Epidermal melanocyte (primary cell): Measurements from ENCODE around the gene NXT2.
"Not testable (repeated sequence)": the region's sequence is repeated elsewhere in the genome, so short reads cannot be mapped to it uniquely, and the experiment has no call there.

Experiments used
- DNase-seq: peaks from one replicate; pipeline ENCODE4 v3.0.0; 2011; ENCODE audit warnings: low spot score; ENCODE audit not compliant: insufficient read length

The NXT2 gene

DNA sequence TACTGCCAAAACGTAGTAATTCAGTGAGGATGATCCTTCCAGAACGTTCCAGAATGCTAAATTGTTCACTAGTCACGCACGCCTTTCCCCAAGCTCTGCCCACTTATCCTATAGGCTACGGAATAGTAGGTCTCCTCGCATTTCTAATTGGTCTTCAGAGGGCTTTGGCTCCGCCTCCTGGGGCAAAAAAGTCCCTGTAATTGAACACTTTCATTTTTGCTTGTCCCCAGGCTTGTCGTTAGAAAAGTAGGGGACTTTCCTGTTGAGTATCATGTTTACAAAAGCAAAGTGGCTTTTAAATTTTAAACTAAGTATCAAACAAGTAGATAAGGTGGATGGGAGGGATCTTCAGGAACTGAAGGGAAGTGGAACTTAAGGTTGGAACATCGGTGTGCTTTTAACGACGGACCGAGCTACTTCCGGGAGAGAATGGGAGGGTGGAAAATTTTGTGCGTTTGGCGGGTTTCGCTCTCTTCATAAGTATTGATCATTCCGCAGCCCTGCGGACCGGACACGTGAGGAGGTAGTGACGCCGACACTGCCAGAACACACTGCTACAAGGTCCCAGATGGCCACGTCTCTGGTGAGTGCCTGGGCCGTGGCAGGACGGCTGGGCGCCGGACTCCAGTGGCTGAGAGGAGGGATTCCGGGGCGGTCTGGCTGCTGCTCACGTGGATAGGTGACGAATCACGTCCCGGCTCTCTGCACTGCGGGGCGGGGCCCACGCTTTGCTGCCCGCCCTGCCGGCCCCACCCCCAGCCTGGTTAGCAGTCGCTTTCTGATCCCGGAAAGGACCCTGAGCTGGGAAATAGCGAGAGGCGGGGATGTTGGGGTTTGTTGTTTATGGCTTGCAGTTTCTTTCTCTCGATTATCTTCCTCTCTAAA is at the start of gene NXT2:
Gene NXT2, plus strand, starts transcription at position 406 of the 885 bp plus-strand sequence. Its CDS starts 163 bp downstream, at position 569.
- DNase-seq, result peak; percentile 50

DNA sequence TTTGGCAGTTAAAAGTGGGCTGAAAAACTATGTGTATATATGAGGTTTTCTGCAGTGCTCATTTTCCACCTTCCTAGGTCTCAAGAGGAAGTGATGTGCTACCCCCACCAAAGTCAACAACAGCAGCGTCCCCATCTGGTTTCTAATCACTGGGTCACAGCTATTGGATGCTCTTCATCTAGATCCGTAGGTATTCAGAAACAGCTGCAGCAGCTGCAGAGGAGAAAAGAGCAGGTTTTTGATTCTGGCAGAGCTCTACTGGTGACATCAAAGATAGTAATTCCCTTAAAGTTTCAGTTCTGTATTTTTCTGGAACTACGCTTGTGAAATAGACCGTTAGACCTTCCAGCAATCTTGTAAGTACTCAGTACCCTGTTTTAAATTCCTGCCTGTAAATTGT is 49.0 kb upstream of the NXT2 start:
- no peak for DNase-seq

DNA sequence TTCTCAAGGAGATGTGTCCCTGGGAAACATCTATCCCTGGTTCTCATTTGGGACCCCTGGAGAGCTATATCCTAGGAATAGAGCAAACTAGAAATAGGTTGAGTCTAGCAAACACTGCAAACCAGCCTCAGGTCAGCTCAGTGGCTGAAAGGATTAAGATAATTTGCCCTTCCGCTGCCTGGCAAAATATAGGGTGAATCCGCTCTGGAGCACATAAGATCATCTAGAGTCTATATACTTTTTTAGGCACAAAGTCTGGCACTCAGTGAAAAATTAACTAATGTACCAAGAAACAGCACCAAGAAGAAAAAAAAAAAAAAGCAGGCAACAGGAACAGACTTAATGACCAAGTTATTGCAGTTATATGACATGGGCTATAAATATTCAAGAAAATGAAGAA is 47.5 kb upstream of the NXT2 start:
- no peak for DNase-seq

DNA sequence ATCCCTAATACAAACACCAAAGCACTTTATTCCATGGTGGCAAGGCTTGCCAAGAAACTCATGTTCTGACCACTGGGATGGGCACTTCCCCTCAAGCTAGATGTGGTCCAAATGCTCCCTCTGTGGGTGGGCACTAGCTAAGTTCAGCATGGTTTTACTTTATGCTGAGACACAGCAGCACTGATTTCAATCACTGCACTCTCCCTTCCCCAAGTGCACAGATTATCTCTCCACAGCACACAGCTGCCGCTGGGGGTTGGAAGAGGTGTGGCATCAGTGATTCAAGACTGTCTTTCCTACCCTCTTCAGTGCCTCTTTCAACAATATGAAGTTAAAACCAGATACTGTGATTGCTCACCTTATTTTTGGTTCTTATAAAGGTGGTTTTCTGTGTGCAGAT is 38.2 kb upstream of the NXT2 start:
- no peak for DNase-seq

DNA sequence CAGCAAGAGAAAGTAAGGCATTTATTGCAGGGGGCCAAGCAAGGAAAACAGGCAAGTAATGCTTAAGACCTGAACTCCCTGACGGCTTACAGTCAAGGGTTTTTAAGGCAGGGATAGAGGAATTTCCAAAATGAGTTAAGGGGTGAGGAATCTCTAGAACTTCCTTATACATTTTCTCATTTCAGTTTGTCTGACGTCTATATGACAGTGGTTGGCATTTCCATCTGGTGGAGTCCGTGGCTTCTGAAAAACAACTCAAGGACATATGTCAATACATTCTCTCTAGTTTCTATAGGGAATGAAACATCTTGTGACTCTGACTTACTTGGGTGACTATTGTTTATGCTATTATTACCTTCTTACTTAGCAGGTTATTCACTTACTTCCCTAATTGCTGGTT is 35.5 kb upstream of the NXT2 start:
- no peak for DNase-seq

DNA sequence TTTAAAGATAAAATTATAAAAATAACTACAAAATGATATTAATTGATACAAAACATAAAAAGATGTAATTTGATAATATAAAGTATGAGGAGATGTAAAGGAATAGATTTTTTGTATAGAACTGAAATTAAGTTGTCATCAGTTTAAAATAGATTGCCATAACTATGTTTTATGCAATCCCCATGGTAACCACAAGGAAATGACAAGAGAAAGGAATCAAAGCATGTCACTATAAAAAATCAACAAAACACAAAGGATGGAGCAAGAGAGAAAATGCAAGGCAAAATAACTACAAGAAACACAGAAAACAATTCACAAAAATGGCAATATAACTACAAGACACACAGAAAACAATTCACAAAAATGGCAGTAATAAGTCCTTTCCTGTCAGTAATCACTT is 27.7 kb upstream of the NXT2 start:
- no peak for DNase-seq

DNA sequence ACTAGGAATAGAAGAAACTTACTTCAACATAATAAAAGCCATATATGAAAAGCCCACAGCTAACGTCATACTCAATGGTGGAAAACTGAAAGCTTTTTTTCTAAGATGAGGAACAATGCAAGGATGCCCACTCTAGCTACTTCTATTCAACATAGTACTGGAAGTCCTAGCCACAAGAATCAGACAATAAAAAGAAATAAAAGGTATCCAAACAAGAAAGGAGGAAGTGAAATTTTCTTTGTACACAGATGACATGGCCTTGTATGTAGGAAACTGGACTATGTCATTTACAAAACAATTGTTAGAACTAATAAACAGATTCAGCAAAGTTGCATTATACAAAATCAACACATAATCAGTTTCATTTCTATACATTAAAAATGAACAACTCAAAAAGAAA is 25.5 kb upstream of the NXT2 start:
- no peak for DNase-seq

DNA sequence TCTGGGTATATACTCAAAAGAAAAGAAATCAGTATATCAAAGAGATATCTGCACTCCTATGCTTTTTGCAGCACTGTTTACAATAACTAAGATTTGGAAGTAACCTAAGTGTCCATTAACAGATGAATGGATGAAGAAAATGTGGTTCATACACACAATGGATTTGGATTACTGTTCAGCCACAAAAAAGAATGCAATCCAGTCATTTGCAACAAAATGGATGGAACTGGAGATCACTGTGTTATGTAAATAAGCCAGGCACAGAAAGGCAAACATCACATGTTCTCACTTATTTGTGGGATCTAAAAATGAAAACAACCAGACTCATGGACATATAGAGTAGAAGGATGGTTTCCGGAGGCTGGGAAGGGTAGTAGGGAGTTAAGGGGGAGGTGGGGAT is 17.6 kb upstream of the NXT2 start:
- DNase-seq, result no peak

DNA sequence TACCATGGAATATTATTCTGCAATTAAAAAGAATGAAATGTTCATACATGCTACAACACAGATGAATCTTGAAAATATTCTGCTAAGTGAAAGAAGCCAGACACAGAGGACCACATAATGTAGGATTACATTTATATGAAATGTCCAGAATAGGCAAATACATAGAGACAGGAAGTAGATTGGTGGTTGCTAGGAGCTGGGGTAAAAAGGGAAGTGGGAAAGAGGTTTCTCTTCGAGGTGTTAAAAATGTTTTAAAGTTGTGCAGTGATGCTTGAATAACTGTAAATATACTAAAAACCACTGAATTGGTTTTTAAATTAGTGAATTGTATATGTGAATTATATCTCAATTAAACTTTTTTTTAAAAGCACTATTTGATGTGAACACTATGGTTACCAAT is 3.6 kb upstream of the NXT2 start:
- no peak for DNase-seq

DNA sequence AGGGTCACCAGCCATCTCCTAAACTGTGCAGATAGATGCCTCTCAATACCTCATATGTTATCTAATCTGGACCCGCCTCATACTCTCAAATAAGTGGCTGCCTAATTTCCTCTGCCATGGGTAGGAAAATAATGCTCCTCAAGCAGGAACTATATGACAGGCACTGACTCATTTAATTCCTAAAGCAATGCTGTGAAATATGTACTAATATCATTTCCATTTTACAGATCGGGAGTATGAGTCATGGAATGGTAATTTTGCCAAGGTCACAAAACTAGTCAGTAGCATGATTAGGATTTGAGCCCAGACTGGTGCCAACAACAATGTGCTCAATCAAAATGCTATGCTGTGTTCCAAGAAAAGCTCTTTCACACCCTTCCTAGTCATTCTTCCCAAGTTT is 3.0 kb upstream of the NXT2 start:
- DNase-seq, result no peak

DNA sequence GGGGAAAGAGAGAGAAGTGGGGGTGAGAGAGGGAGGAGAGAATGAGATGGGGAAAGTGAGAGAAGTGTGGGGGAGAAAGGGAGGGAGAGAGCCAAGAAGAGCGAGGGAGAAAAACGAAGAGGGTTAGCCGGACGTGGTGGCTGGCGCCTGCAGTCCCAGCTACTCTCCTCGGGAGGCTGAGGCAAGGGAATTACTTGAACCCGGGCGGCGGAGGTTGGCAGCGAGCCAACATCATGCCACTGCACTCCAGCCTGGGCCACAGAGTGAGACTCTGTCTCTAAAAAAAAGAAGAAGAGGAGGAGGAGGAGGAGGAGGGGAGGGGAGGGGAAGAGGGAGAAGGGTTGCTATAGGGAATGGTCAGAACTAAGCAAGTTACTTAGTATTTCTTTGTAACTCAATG is 1.7 kb upstream of the NXT2 start:
- DNase-seq, result no peak

DNA sequence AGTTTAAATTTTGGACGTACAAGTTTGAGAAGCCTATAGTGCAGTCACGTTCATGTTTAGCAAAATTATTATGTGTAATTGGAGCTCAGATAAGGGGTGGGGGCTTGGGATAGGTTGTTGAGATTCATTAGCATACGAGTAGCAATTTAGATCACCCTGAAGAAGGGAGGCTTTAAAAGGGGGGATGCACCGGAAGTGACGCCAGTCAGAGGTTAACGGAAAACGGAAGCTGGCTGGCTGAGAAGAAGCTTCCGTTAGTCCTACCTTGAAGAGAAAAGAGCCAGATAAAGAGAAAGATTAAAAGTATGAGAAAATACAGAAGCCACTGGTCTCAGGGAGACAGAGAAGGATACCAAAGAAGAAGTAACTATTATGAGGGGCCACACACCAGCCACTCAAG is 1.1 kb upstream of the NXT2 start:
- no peak for DNase-seq

DNA sequence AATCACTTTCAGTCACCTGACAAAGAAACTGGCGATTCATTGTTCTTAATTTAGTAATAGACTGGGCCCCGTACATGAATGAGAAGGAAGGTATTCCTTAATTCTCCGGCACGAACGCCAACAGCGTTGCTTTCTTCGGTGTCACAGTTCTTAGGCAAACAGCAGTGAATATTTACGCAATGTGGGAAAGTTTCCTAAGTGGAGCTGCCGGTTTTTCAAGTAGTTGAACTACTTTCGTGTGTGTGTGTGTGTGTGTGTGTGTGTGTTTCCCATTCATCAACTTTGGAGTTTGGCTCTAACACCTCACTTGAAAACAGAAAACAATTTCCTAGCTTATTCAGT is 651 bp downstream of the NXT2 start:
- DNase-seq, result no peak

DNA sequence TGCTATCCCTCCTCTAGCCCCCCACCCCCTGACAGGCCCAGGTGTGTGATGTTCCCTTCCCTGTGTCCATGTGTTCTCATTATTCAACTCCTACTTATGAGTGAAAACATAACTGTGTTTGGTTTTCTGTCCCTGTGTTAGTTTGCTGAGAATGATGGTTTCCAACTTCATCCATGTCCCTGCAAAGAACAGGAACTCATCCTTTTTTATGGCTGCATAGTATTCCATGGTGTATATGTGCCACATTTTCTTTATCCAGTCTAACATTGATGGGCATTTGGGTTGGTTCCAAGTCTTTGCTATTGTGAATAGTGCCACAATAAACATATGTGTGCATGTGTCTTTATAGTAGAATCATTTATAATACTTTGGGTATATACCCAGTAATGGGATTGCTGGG is 2.4 kb downstream of the NXT2 start:
- DNase-seq, result not testable (repeated sequence)

DNA sequence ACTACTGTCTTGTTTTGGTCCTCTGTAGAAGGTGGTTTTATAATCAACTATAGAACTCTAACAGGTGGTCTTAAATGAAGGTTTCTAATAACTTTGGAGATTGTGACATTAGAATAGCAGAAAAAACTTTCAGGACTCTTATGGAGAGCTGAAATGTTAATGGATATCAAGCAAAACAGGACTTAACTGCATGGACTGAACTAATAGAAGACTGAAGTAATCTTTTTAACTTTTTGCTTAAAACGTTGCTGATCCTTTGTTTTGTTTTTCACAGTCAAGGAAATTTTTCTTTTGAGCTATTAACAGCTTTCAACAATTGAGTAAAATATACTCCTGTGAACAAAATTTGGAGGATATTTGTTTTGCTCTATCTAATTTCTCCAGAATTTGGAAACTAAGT is 17.2 kb downstream of the NXT2 start:
- DNase-seq, result no peak

DNA sequence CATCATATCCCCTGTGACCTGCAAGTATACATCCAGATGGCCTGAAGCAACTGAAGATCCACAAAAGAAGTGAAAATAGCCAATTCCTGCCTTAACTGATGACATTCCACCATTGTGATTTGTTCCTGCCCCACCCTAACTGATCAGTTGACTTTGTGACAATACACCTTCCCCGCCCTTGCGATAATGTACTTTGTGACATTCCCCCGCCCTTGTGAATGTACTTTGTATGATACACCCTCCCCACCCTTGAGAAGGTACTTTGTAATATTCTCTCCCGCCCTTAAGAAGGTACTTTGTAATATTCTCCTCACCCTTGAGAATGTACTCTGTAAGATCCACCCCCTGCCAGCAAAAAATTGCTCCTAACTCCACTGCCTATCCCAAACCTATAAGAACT is 39.4 kb downstream of the NXT2 start:
- DNase-seq, result not testable (repeated sequence)

DNA sequence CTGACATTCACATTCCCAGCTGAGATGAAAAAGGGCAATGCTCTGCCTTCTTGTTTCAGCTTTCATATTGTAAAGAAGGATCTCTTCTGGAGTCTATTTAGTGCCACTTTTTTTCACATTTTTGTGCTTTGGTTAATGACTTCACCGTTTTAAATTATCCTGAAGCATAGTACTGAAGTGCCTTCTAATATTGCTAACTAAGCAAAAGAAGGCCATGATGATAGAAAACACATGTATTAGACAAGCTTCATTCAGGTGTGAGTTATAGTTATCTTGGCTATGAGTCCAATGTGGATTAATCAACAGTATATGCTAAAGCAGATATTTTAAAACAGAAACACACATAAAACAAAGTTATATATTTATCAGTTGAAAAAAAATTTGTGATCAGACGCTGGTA is 40.4 kb downstream of the NXT2 start:
- no peak for DNase-seq

DNA sequence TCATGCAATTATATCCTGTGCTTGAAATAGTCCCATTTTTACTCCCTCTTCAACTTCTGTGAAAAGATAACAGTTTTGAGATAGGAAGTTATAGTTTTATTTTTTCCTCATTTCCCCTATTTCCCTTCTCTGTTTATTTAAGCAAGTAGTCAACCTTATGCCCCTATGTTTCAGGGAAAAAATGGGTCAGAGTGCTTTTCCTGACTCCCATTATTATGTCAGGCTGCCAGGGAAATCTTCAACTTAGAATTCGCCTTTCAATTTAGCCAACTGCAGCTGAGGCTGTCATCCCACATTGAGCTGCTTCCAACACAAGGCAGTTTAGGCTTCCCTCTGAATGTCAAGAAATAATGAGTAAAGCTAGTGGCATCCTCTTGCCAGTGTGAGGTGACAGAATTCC is 42.3 kb downstream of the NXT2 start:
- DNase-seq, result no peak

DNA sequence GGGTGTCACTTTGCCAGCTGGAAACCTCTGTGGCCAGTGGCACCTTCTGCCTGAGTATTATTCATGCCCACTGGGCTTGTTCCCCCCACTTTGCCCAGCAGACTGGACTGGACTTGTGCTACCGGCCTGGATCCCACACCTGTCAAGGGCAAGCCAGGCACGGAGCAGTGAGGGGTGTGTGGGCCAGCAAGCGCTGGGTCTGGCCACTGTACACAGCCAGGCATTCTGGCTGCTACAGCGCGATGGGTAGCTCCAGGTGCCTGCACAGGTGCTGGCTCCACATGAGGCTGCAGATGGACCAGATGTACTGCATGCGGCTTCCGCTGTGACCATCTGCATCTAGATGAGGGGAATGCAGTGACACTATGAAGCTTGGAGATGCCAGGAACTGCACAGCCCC is 48.8 kb downstream of the NXT2 start:
- no peak for DNase-seq

DNA sequence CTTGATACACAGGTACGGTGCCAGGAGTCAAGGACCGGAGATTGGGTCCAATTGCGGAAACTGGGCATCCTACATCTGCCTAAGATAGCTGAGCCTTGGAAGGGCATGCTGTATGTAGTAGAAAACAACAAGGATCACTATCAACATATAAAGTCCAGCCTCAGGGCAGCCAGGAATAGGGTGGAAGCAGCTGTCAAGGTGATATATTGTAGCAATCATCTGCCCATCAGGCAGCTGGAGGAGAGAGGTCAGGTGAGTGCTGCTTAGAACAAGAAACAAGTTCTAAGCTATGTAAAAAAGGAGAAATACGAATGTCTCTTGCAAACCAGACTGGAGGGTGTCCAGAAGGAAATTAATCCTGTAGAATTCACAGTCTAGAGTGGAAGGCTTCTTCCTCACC is 53.5 kb downstream of the NXT2 start:
- no peak for DNase-seq
